CD14-positive monocyte (primary cell): ENCODE results near the gene FRMPD3. TPM values are rescaled to one million over a fixed set of nuclear protein-coding genes. Genes with fewer than 3 reads are reported as not detected.

Experiments
- DNase-seq, 3 donors: peaks; one replicate each; pipeline ENCODE4 v3.0.0-alpha.2; 2011 to 2022
- H2AFZ ChIP-seq: 2 replicates; pipeline ENCODE4 v1.6.0; 2012; ENCODE audit warnings: mild to moderate bottlenecking, low read depth, low read length, inconsistent platforms; ENCODE audit not compliant: insufficient read depth, poor library complexity, severe bottlenecking
- H3K27ac ChIP-seq, 2 donors: 1 replicate in 1 of 2; 2 replicates in 1 of 2; pipeline ENCODE4 v1.5.1; 2012 to 2013; ENCODE audit warnings: low read length in 2 of 2, control low read depth in 1 of 2, inconsistent platforms in 1 of 2, low read depth in 1 of 2, mild to moderate bottlenecking in 1 of 2
- H3K27me3 ChIP-seq, 2 donors: one replicate each; pipeline versions ENCODE4 v1.6.0 to v1.6.1; 2011 to 2013; ENCODE audit warnings: low read length in 2 of 2; ENCODE audit not compliant: control insufficient read depth in 2 of 2, insufficient read depth in 2 of 2
- H3K36me3 ChIP-seq, 2 donors: replicated peaks in 1 of 2; 1 replicate in 1 of 2; 2 replicates in 1 of 2; pipeline versions ENCODE4 v1.5.1 to v1.6.1; 2012 to 2013; ENCODE audit warnings: low read length in 2 of 2, control low read depth in 1 of 2, inconsistent platforms in 1 of 2, mild to moderate bottlenecking in 1 of 2; ENCODE audit not compliant: insufficient read depth in 2 of 2, control insufficient read depth in 1 of 2
- H3K4me1 ChIP-seq, 2 donors: 1 replicate in 1 of 2; 2 replicates in 1 of 2; pipeline versions ENCODE4 v1.5.1 to v1.6.1; 2012 to 2013; ENCODE audit warnings: low read length in 2 of 2, control low read depth in 1 of 2, inconsistent platforms in 1 of 2, mild to moderate bottlenecking in 1 of 2, moderate library complexity in 1 of 2; ENCODE audit not compliant: insufficient read depth in 2 of 2, control insufficient read depth in 1 of 2
- H3K4me2 ChIP-seq: replicated peaks from 2 replicates; pipeline ENCODE3; 2012; ENCODE audit warnings: low read length, moderate library complexity, mild to moderate bottlenecking; ENCODE audit not compliant: poor library complexity, severe bottlenecking; ENCODE audit errors: extremely low read depth
- H3K4me3 ChIP-seq, 3 experiments: fragments of 200-600 bp in 1 of 3; sonication (generic) in 1 of 3; replicated peaks in 1 of 3; 1 replicate in 2 of 3; 2 replicates in 1 of 3; pipeline ENCODE4 v1.5.1; 2011 to 2013; ENCODE audit warnings: low read length in 3 of 3, mild to moderate bottlenecking in 3 of 3, control low read depth in 2 of 3, low read depth in 2 of 3, inconsistent platforms in 1 of 3, moderate library complexity in 1 of 3
- H3K79me2 ChIP-seq: 2 replicates; pipeline ENCODE4 v1.6.0; 2012; ENCODE audit warnings: mild to moderate bottlenecking, control low read depth, inconsistent platforms, low read length, moderate library complexity; ENCODE audit not compliant: insufficient read depth
- H3K9ac ChIP-seq: 2 replicates; pipeline ENCODE4 v1.6.0; 2017; ENCODE audit warnings: low read length, mild to moderate bottlenecking; ENCODE audit not compliant: insufficient read depth, poor library complexity, severe bottlenecking
- H3K9me3 ChIP-seq, 2 donors: replicated peaks in 1 of 2; 1 replicate in 1 of 2; 2 replicates in 1 of 2; pipeline versions ENCODE4 v1.5.1 to v1.6.1; 2012 to 2013; ENCODE audit warnings: low read length in 2 of 2, control low read depth in 1 of 2; ENCODE audit not compliant: control insufficient read depth in 1 of 2, insufficient read depth in 1 of 2
- H4K20me1 ChIP-seq: 2 replicates; pipeline ENCODE4 v1.6.0; 2012; ENCODE audit warnings: mild to moderate bottlenecking, low read length, control low read depth, moderate library complexity; ENCODE audit not compliant: insufficient read depth
- H3K27ac Mint-ChIP-seq, 7 donors: one replicate each; pipeline ENCODE4 v1.8.0; 2020; ENCODE audit warnings: mild to moderate bottlenecking in 7 of 7, mixed read lengths in 7 of 7, moderate library complexity in 6 of 7, inconsistent platforms in 2 of 7
- H3K27me3 Mint-ChIP-seq, 3 donors: one replicate each; pipeline ENCODE4 v1.8.0; 2021 to 2022; ENCODE audit warnings: low read depth in 3 of 3, mild to moderate bottlenecking in 3 of 3, mixed read lengths in 3 of 3, moderate library complexity in 3 of 3, inconsistent platforms in 1 of 3
- H3K36me3 Mint-ChIP-seq, 2 donors: one replicate each; pipeline ENCODE4 v1.8.0; 2020; ENCODE audit warnings: mixed read lengths in 2 of 2, inconsistent platforms in 1 of 2, mild to moderate bottlenecking in 1 of 2
- H3K4me1 Mint-ChIP-seq: one replicate; pipeline ENCODE4 v1.8.0; 2020; ENCODE audit warnings: mild to moderate bottlenecking, mixed read lengths
- H3K4me3 Mint-ChIP-seq, 2 donors: one replicate each; pipeline ENCODE4 v1.8.0; 2020; ENCODE audit warnings: mild to moderate bottlenecking in 2 of 2, mixed read lengths in 2 of 2, moderate library complexity in 1 of 2
- H3K9me3 Mint-ChIP-seq, 7 donors: one replicate each; pipeline ENCODE4 v1.8.0; 2020 to 2022; ENCODE audit warnings: mixed read lengths in 7 of 7, mild to moderate bottlenecking in 6 of 7, moderate library complexity in 6 of 7, inconsistent platforms in 2 of 7
- CTCF ChIP-seq: fragments of 200-600 bp; IDR thresholded peaks from one replicate; pipeline ENCODE4 v1.8.0; 2022; ENCODE audit warnings: antibody characterized with exemption, mild to moderate bottlenecking
- WGBS: methylation state at CpG from one replicate; pipeline ENCODE4 v1.1.5; 2013; ENCODE audit warnings: missing lambda C conversion rate; ENCODE audit not compliant: insufficient coverage; 5-methylcytosine and 5-hydroxymethylcytosine counted together
- intact Hi-C, 2 donors: fragments of 100-400 bp; cut with micrococcal nuclease; formaldehyde crosslinking; loops; one replicate each; pipeline versions ENCODE4 v1.15.0 to v1.15.1; 2023
- polyA plus RNA-seq, 3 donors: library from polyadenylated mRNA; depleted of rRNA in 1 of 3; unstranded in 2 of 3; stranded (reverse) in 1 of 3; fragments of 300-500 nt in 2 of 3; fragments of >200 nt in 1 of 3; fragmentation: Illumina TruSeq in 2 of 3; gene quantifications; 1 replicate in 2 of 3; 2 replicates in 1 of 3; pipeline ENCODE4 v1.2.3, GENCODE V29; 2012 to 2021

FRMPD3 gene
- polyA plus RNA-seq, 3 donors: not detected

- H3K4me3 Mint-ChIP-seq: no peak overlapping the region
- intact Hi-C loops: no loop called here
- no peak overlapping the region for H2AFZ ChIP-seq
These were observed 32.6 kb downstream of the FRMPD3 start for GRCh38 chrX:107482046-107482445.

GRCh38 chrX:107484002-107484726, 34.7 kb downstream of the FRMPD3 start:
- Histone ChIP-seq H3K36me3 (no peaks in the 10 kb centered on the region), H3K4me3 (no peak overlapping the region), H3K9ac (no peak overlapping the region), H3K27me3 (no peaks in the 10 kb centered on the region), H3K27ac (no peak overlapping the region), H3K4me1 (no peaks in the 10 kb centered on the region), H3K79me2 (no peaks in the 10 kb centered on the region), H3K9me3 (no peaks in the 10 kb centered on the region), H2AFZ (no peak overlapping the region), H3K4me2 (no peak overlapping the region), H4K20me1 (no peaks in the 10 kb centered on the region)
- DNase-seq: no peak
- H3K27me3 Mint-ChIP-seq: peaks cover 1 to 10% (median 4%) of the 10 kb centered on the region in 3 donors
- WGBS: 29% methylated on average over 2 of the region's 8 CpGs
- no peak overlapping the region for H3K4me3 Mint-ChIP-seq
- no peaks in the 10 kb centered on the region for H3K9me3 Mint-ChIP-seq
- intact Hi-C loops: no loop called here
- no peaks in the 10 kb centered on the region for H3K4me1 Mint-ChIP-seq
- no peaks in the 10 kb centered on the region for H3K36me3 Mint-ChIP-seq
- TF ChIP-seq CTCF: no peak
- H3K27ac Mint-ChIP-seq: no peak overlapping the region

More at GRCh38 chrX:107482046-107482445, 32.6 kb downstream of the FRMPD3 start:
- Histone ChIP-seq H4K20me1 (no peaks in the 10 kb centered on the region), H3K4me1 (no peaks in the 10 kb centered on the region), H3K27me3 (no peaks in the 10 kb centered on the region), H3K79me2 (no peaks in the 10 kb centered on the region), H3K4me2 (no peak overlapping the region), H3K9ac (no peak overlapping the region), H3K9me3 (no peaks in the 10 kb centered on the region), H3K36me3 (no peaks in the 10 kb centered on the region), H3K27ac (no peak overlapping the region), H3K4me3 (no peak overlapping the region)
- Mint-ChIP-seq H3K27me3 (peaks cover 3 to 8% (median 3%) of the 10 kb centered on the region in 3 donors), H3K4me1 (no peaks in the 10 kb centered on the region), H3K36me3 (no peaks in the 10 kb centered on the region), H3K27ac (no peak overlapping the region), H3K9me3 (peaks cover 0 to under 1% (median 0%) of the 10 kb centered on the region in 7 donors)
- no peak for TF ChIP-seq CTCF
- DNase-seq: no peak
- WGBS: no CpG with 5 or more reads among the region's 3 CpGs
